Epithelial cell of esophagus (primary cell): ENCODE results near the gene KLHL29.

Experiments
- DNase-seq: peaks from one replicate; pipeline ENCODE4 v3.0.0; 2010; ENCODE audit warnings: low read depth
- H3K4me3 ChIP-seq: 2 replicates; pipeline ENCODE4 v1.5.1; 2011; ENCODE audit warnings: mild to moderate bottlenecking, low read length, control low read depth
- CTCF ChIP-seq: IDR thresholded peaks from 2 replicates; pipeline ENCODE4 v1.5.1; 2011; ENCODE audit warnings: low read depth, mild to moderate bottlenecking, low read length, control low read depth, inconsistent platforms; ENCODE audit not compliant: insufficient read depth; ENCODE audit errors: missing control alignments

The KLHL29 gene

GRCh38 chr2:23616630-23617029, 231.7 kb downstream of the KLHL29 start:
- no peak for DNase-seq
- TF ChIP-seq CTCF, result no peak

GRCh38 chr2:23617167-23617810, 232.3 kb downstream of the KLHL29 start:
- TF ChIP-seq CTCF, result peak; percentile 32
- DNase-seq, result no peak
- no peak overlapping the region for H3K4me3 ChIP-seq

More at GRCh38 chr2:23616630-23617029, 231.7 kb downstream of the KLHL29 start:
- H3K4me3 ChIP-seq, result no peak overlapping the region

GRCh38 chr2:23617811-23618215, 232.8 kb downstream of the KLHL29 start:
- no peak for TF ChIP-seq CTCF
- DNase-seq, result no peak

GRCh38 chr2:23618265-23618664, 233.3 kb downstream of the KLHL29 start:
- H3K4me3 ChIP-seq, result no peak overlapping the region
- no peak for TF ChIP-seq CTCF
- no peak for DNase-seq

More at GRCh38 chr2:23617811-23618215, 232.8 kb downstream of the KLHL29 start:
- H3K4me3 ChIP-seq, result no peak overlapping the region

GRCh38 chr2:23618794-23619530, 234.0 kb downstream of the KLHL29 start:
- no peak for TF ChIP-seq CTCF
- peak; percentile 62 for DNase-seq
- H3K4me3 ChIP-seq, result no peak overlapping the region

GRCh38 chr2:23619941-23620340, 235.0 kb downstream of the KLHL29 start:
- H3K4me3 ChIP-seq, result no peak overlapping the region
- DNase-seq, result no peak
- no peak for TF ChIP-seq CTCF

GRCh38 chr2:23620841-23621341, 235.9 kb downstream of the KLHL29 start:
- TF ChIP-seq CTCF, result no peak
- no peak for DNase-seq
- no peak overlapping the region for H3K4me3 ChIP-seq
